Measurements from ENCODE around the gene GBP3.

DNA sequence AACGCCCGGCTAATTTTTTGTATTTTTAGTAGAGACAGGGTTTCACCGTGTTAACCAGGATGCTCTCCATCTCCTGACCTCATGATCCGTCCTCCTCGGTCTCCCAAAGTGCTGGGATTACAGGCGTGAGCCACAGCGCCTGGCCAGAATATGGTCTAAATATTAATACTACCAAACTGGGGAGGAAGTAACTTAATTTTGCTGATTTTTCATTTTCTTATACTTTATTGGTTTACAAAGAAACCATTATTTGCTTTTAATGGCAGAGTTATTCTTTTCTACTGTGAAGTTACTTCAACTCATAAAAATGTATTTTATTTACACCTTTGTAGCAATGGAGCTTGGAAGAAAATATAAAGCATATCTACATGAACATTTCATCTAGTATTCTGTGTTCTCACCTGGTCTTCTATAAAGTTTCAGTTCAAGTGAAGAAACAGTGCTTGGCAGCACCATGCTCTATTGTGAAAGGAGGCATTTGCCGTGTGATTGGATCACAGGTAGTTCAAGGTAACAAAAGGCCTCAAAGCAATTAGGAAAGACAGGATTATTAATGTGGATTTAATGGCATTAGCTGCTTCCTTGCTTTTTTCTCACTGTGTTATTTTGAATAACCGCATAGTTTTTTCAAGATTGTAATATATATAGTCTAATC, 28.8 kb upstream of the GBP3 start:
- no peak for TF ChIP-seq CTCF (conservative IDR thresholded peaks at IDR 0.05; ENCODE audit: low read depth in 2 of 2)
- TF ChIP-seq EZH2 (IDR thresholded peaks at IDR 0.05; ENCODE audit: low read depth, unreplicated experiment): no peak
- TF ChIP-seq, protein P1, sequence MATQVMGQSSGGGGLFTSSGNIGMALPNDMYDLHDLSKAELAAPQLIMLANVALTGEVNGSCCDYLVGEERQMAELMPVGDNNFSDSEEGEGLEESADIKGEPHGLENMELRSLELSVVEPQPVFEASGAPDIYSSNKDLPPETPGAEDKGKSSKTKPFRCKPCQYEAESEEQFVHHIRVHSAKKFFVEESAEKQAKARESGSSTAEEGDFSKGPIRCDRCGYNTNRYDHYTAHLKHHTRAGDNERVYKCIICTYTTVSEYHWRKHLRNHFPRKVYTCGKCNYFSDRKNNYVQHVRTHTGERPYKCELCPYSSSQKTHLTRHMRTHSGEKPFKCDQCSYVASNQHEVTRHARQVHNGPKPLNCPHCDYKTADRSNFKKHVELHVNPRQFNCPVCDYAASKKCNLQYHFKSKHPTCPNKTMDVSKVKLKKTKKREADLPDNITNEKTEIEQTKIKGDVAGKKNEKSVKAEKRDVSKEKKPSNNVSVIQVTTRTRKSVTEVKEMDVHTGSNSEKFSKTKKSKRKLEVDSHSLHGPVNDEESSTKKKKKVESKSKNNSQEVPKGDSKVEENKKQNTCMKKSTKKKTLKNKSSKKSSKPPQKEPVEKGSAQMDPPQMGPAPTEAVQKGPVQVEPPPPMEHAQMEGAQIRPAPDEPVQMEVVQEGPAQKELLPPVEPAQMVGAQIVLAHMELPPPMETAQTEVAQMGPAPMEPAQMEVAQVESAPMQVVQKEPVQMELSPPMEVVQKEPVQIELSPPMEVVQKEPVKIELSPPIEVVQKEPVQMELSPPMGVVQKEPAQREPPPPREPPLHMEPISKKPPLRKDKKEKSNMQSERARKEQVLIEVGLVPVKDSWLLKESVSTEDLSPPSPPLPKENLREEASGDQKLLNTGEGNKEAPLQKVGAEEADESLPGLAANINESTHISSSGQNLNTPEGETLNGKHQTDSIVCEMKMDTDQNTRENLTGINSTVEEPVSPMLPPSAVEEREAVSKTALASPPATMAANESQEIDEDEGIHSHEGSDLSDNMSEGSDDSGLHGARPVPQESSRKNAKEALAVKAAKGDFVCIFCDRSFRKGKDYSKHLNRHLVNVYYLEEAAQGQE (IDR thresholded peaks at IDR 0.05; ENCODE audit: unreplicated experiment): no peak
- no peak for TF ChIP-seq NANOG (IDR thresholded peaks at IDR 0.05; ENCODE audit: borderline replicate concordance)
- TF ChIP-seq CREB1 (CRISPR knock-in tag; IDR thresholded peaks at IDR 0.05; ENCODE audit: low read depth): no peak
- TF ChIP-seq POLR2AphosphoS5 (IDR thresholded peaks at IDR 0.05; ENCODE audit: low read depth): no peak
